Lower lobe of right lung (tissue), 2 donors: ENCODE data around the gene SPTB. TPM values are rescaled to one million over a fixed set of nuclear protein-coding genes. Genes with fewer than 3 reads are reported as not detected.
A peak's percentile ranks its signal among the peaks of the same experiment; 100 is the strongest.

Source experiments
- ATAC-seq, 2 donors: fragments of 200-7000 bp; cut with Tn5 transposase; one replicate each; pipeline ENCODE4 v1.9.1; 2020 to 2022; ENCODE audit warnings: mild to moderate bottlenecking in 2 of 2, moderate library complexity in 2 of 2
- DNase-seq: peaks from one replicate; pipeline ENCODE4 v3.0.0-alpha.2; 2020
- H3K27ac ChIP-seq: fragments of 200-600 bp; one replicate; pipeline ENCODE4 v1.8.0; 2022
- H3K27me3 ChIP-seq: fragments of 200-600 bp; one replicate; pipeline ENCODE4 v1.8.0; 2022; ENCODE audit warnings: low read depth
- H3K36me3 ChIP-seq: fragments of 200-600 bp; one replicate; pipeline ENCODE4 v1.8.0; 2022; ENCODE audit warnings: mild to moderate bottlenecking
- H3K4me1 ChIP-seq: fragments of 200-600 bp; one replicate; pipeline ENCODE4 v1.8.0; 2022
- H3K4me3 ChIP-seq: fragments of 200-600 bp; one replicate; pipeline ENCODE4 v1.8.0; 2022; ENCODE audit warnings: mild to moderate bottlenecking
- H3K9me3 ChIP-seq: fragments of 200-600 bp; one replicate; pipeline ENCODE4 v1.8.0; 2022
- CTCF ChIP-seq: fragments of 200-600 bp; IDR thresholded peaks from one replicate; pipeline ENCODE4 v1.8.0; 2022; ENCODE audit warnings: antibody characterized with exemption, mild to moderate bottlenecking
- intact Hi-C: fragments of 100-400 bp; cut with DNase I; formaldehyde crosslinking; loops from one replicate; pipeline ENCODE4 v1.11.0; 2022
- total RNA-seq: library from RNA; stranded (reverse); fragmentation: NEBNext Ultra II Directional; extraction: Animal tissue kit (Norgen Biotek cat#: 25700); gene quantifications from one replicate; pipeline ENCODE4 v1.2.1, GENCODE V29; 2021
- donor health status: DM: no; HTN: yes; CAD: no; lungs with severe emphysema.

The SPTB gene
- total RNA-seq, 1 donor from 2014 or later, result 2.5 TPM

GRCh38 chr14:64761441-64762043 is 118.2 kb downstream of the SPTB start:
- no peak for TF ChIP-seq CTCF
- Histone ChIP-seq H3K27me3 (no peaks in the 10 kb centered on the region), H3K4me1 (peaks cover 53% of the 10 kb centered on the region), H3K36me3 (no peaks in the 10 kb centered on the region), H3K9me3 (no peaks in the 10 kb centered on the region), H3K27ac (no peak overlapping the region), H3K4me3 (no peak overlapping the region)
- peak; percentile 35 for DNase-seq
- intact Hi-C loops, result no loop called here
- ATAC-seq, result no peak

GRCh38 chr14:64760916-64761315 is 118.8 kb downstream of the SPTB start:
- ATAC-seq (no peak), DNase-seq (peak; percentile 16)
- no peaks in the 10 kb centered on the region for H3K36me3 ChIP-seq
- TF ChIP-seq CTCF, result no peak
- H3K4me1 ChIP-seq, result peaks cover 53% of the 10 kb centered on the region
- H3K27ac ChIP-seq, result no peak overlapping the region
- H3K27me3 ChIP-seq, result no peaks in the 10 kb centered on the region
- no peaks in the 10 kb centered on the region for H3K9me3 ChIP-seq
- intact Hi-C loops, result no loop called here
- H3K4me3 ChIP-seq, result no peak overlapping the region

- Histone ChIP-seq H3K4me1 (peaks cover 53% of the 10 kb centered on the region), H3K4me3 (no peak overlapping the region), H3K9me3 (no peaks in the 10 kb centered on the region), H3K36me3 (no peaks in the 10 kb centered on the region), H3K27ac (no peak overlapping the region), H3K27me3 (no peaks in the 10 kb centered on the region)
- ATAC-seq (peak in 1 of 2 donors; percentile 20), DNase-seq (peak; percentile 75)
- TF ChIP-seq CTCF, result peak; percentile 54
- intact Hi-C loops, result no loop called here
Measured at GRCh38 chr14:64760146-64760755, 119.5 kb downstream of the SPTB start.

- DNase-seq (peak; percentile 26), ATAC-seq (no peak)
- no peaks in the 10 kb centered on the region for H3K36me3 ChIP-seq
- intact Hi-C loops, result no loop called here
- no peak overlapping the region for H3K27ac ChIP-seq
- TF ChIP-seq CTCF, result no peak
- peaks cover 50% of the 10 kb centered on the region for H3K4me1 ChIP-seq
- no peaks in the 10 kb centered on the region for H3K27me3 ChIP-seq
- no peaks in the 10 kb centered on the region for H3K9me3 ChIP-seq
- H3K4me3 ChIP-seq, result no peak overlapping the region
Measured at GRCh38 chr14:64759555-64759938, 120.2 kb downstream of the SPTB start.

GRCh38 chr14:64758691-64759554 is 120.8 kb downstream of the SPTB start:
- DNase-seq, result peak; percentile 43
- no peak for TF ChIP-seq CTCF
- Histone ChIP-seq H3K9me3 (no peaks in the 10 kb centered on the region), H3K27me3 (no peaks in the 10 kb centered on the region), H3K36me3 (no peaks in the 10 kb centered on the region), H3K4me1 (peaks cover 48% of the 10 kb centered on the region), H3K4me3 (no peak overlapping the region), H3K27ac (peak overlapping the region; percentile 41)
- intact Hi-C loops, result no loop called here
- peak; percentile 29 to 55 for ATAC-seq
